HepG2 (cell line): ENCODE measurements around the gene HSPB6. TPM values are rescaled to one million over a fixed set of nuclear protein-coding genes. Genes with fewer than 3 reads are reported as not detected.
A peak's percentile ranks its signal among the peaks of the same experiment; 100 is the strongest.

ENCODE experiments used
- IRX3 ChIP-seq: sonication (generic); formaldehyde crosslinking; IDR thresholded peaks from 2 replicates; pipeline ENCODE4 v1.8.1; 2023; ENCODE audit warnings: mild to moderate bottlenecking, low read depth, missing genetic modification reagents, borderline replicate concordance
- RFX3 ChIP-seq: IDR thresholded peaks from 2 replicates; pipeline ENCODE4 v1.6.1; 2016; ENCODE audit warnings: missing biosample characterization, missing genetic modification reagents
- ZFP36L1 ChIP-seq: sonication (generic); formaldehyde crosslinking; IDR thresholded peaks from 2 replicates; pipeline ENCODE4 v1.8.0; 2022; ENCODE audit warnings: mild to moderate bottlenecking, missing genetic modification reagents, moderate library complexity
- ZNF614 ChIP-seq: IDR thresholded peaks from 2 replicates; pipeline ENCODE4 v1.6.1; 2018; ENCODE audit warnings: missing biosample characterization, missing genetic modification reagents, inconsistent platforms, borderline replicate concordance
- ZNF737 ChIP-seq: sonication (generic); formaldehyde crosslinking; IDR thresholded peaks from 2 replicates; pipeline ENCODE4 v1.5.0; 2020; ENCODE audit warnings: missing genetic modification reagents, mild to moderate bottlenecking, borderline replicate concordance
- ZNF746 ChIP-seq: sonication (generic); formaldehyde crosslinking; IDR thresholded peaks from 2 replicates; pipeline ENCODE4 v1.8.0; 2022; ENCODE audit warnings: mild to moderate bottlenecking, missing genetic modification reagents
- ZSCAN30 ChIP-seq: sonication (generic); formaldehyde crosslinking; IDR thresholded peaks from 2 replicates; pipeline ENCODE4 v1.5.0; 2020; ENCODE audit warnings: mild to moderate bottlenecking, missing genetic modification reagents
- polyA plus RNA-seq, 8 experiments: library from polyadenylated mRNA; depleted of rRNA in 3 of 8; stranded (reverse) in 7 of 8; unstranded in 1 of 8; fragments of >200 nt; fragmentation: Illumina TruSeq in 4 of 8; extraction: Trizol in 4 of 8; gene quantifications; 2 replicates each; pipeline versions ENCODE4 v1.2.1 to v1.2.3, GENCODE V29; 2011 to 2016; ENCODE audit warnings: low read depth in 4 of 8, missing spikeins in 1 of 8, mixed read lengths in 1 of 8; ENCODE audit not compliant: insufficient read depth in 1 of 8
- total RNA-seq, 5 experiments: library from RNA; depleted of rRNA; stranded (reverse); fragments of >200 nt; fragmentation: Illumina TruSeq; extraction: Trizol; gene quantifications; 2 replicates each; pipeline ENCODE4 v1.2.3, GENCODE V29; 2016; ENCODE audit warnings: low read depth in 1 of 5
- TF ChIP-seq, protein P1 (sequence below): sonication (generic); formaldehyde crosslinking; conservative IDR thresholded peaks from 2 replicates; pipeline ENCODE4 v1.8.0; 2022; ENCODE audit warnings: missing genetic modification reagents
- TF ChIP-seq, protein P2 (sequence below): sonication (generic); formaldehyde crosslinking; IDR thresholded peaks from 2 replicates; pipeline ENCODE4 v1.5.0; 2020; ENCODE audit warnings: mild to moderate bottlenecking, missing genetic modification reagents
- TF ChIP-seq, protein P3 (sequence below): IDR thresholded peaks from 2 replicates; pipeline ENCODE4 v1.6.1; 2012; ENCODE audit warnings: low read length, improper control_type of control experiment
- TF ChIP-seq, protein P4 (sequence below): sonication (generic); formaldehyde crosslinking; IDR thresholded peaks from 2 replicates; pipeline ENCODE4 v1.4.0; 2020; ENCODE audit warnings: missing genetic modification reagents, borderline replicate concordance
- TF ChIP-seq, protein P5 (sequence below): sonication (generic); formaldehyde crosslinking; IDR thresholded peaks from 2 replicates; pipeline ENCODE4 v1.5.0; 2020; ENCODE audit warnings: missing genetic modification reagents
- TF ChIP-seq, protein P6 (sequence below): sonication (generic); formaldehyde crosslinking; IDR thresholded peaks from 2 replicates; pipeline ENCODE4 v1.8.1; 2023; ENCODE audit warnings: mild to moderate bottlenecking, inconsistent platforms, moderate library complexity, missing genetic modification reagents, borderline replicate concordance

Gene HSPB6
- total and polyA plus RNA-seq, 2 of the 13 experiments (the other 11 are each of a cell fraction or from before 2014, with no cell fraction given) = 0.18 TPM; not detected in 1

DNA sequence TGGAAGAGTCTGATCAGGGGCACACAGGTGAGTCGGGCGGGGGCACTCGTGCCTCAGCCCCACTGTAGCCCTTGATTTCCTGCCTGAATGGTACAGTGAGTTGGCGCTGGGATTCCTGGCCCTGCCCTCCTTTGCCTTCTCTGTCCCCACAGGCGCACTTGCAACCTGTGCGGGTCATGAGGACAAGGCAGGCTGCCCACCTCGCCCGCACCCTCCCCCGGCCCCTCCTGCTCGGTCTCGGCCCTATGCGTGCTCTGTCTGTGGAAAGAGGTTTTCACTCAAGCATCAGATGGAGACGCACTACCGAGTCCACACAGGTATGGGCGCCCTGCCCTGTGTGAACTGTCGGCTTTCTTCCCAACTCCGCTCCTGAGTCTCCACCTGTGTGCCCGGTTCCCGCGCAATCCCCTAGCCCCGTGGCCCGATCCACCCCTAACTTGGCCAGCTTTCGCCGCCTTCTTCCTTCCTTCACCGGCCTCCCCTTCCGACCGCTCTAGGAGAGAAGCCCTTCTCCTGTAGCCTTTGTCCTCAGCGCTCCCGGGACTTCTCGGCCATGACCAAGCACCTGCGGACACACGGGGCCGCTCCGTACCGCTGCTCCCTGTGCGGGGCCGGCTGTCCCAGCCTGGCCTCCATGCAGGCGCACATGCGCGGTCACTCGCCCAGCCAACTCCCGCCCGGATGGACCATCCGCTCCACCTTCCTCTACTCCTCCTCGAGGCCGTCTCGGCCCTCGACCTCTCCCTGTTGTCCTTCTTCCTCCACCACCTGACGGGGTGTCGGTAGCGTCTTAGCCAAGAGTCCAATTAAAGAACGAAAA, 40.6 kb downstream of the HSPB6 start (continued):
- TF ChIP-seq ZNF746 (no peak), ZNF614 (CRISPR knock-in tag) (no peak; the same call in 1 of the 2 replicates), RFX3 (CRISPR knock-in tag) (no peak), ZFP36L1 (peak; percentile 80; the same call in 1 of the 2 replicates), ZSCAN30 (CRISPR knock-in tag) (no peak), IRX3 (no peak), ZNF737 (CRISPR knock-in tag) (no peak)
- TF ChIP-seq, protein P1, sequence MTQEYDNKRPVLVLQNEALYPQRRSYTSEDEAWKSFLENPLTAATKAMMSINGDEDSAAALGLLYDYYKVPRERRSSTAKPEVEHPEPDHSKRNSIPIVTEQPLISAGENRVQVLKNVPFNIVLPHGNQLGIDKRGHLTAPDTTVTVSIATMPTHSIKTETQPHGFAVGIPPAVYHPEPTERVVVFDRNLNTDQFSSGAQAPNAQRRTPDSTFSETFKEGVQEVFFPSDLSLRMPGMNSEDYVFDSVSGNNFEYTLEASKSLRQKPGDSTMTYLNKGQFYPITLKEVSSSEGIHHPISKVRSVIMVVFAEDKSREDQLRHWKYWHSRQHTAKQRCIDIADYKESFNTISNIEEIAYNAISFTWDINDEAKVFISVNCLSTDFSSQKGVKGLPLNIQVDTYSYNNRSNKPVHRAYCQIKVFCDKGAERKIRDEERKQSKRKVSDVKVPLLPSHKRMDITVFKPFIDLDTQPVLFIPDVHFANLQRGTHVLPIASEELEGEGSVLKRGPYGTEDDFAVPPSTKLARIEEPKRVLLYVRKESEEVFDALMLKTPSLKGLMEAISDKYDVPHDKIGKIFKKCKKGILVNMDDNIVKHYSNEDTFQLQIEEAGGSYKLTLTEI (CRISPR knock-in tag) = no peak
- TF ChIP-seq, protein P2, sequence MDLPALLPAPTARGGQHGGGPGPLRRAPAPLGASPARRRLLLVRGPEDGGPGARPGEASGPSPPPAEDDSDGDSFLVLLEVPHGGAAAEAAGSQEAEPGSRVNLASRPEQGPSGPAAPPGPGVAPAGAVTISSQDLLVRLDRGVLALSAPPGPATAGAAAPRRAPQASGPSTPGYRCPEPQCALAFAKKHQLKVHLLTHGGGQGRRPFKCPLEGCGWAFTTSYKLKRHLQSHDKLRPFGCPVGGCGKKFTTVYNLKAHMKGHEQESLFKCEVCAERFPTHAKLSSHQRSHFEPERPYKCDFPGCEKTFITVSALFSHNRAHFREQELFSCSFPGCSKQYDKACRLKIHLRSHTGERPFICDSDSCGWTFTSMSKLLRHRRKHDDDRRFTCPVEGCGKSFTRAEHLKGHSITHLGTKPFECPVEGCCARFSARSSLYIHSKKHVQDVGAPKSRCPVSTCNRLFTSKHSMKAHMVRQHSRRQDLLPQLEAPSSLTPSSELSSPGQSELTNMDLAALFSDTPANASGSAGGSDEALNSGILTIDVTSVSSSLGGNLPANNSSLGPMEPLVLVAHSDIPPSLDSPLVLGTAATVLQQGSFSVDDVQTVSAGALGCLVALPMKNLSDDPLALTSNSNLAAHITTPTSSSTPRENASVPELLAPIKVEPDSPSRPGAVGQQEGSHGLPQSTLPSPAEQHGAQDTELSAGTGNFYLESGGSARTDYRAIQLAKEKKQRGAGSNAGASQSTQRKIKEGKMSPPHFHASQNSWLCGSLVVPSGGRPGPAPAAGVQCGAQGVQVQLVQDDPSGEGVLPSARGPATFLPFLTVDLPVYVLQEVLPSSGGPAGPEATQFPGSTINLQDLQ = no peak
- TF ChIP-seq, protein P3, sequence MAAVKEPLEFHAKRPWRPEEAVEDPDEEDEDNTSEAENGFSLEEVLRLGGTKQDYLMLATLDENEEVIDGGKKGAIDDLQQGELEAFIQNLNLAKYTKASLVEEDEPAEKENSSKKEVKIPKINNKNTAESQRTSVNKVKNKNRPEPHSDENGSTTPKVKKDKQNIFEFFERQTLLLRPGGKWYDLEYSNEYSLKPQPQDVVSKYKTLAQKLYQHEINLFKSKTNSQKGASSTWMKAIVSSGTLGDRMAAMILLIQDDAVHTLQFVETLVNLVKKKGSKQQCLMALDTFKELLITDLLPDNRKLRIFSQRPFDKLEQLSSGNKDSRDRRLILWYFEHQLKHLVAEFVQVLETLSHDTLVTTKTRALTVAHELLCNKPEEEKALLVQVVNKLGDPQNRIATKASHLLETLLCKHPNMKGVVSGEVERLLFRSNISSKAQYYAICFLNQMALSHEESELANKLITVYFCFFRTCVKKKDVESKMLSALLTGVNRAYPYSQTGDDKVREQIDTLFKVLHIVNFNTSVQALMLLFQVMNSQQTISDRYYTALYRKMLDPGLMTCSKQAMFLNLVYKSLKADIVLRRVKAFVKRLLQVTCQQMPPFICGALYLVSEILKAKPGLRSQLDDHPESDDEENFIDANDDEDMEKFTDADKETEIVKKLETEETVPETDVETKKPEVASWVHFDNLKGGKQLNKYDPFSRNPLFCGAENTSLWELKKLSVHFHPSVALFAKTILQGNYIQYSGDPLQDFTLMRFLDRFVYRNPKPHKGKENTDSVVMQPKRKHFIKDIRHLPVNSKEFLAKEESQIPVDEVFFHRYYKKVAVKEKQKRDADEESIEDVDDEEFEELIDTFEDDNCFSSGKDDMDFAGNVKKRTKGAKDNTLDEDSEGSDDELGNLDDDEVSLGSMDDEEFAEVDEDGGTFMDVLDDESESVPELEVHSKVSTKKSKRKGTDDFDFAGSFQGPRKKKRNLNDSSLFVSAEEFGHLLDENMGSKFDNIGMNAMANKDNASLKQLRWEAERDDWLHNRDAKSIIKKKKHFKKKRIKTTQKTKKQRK = no peak
- TF ChIP-seq, protein P4, sequence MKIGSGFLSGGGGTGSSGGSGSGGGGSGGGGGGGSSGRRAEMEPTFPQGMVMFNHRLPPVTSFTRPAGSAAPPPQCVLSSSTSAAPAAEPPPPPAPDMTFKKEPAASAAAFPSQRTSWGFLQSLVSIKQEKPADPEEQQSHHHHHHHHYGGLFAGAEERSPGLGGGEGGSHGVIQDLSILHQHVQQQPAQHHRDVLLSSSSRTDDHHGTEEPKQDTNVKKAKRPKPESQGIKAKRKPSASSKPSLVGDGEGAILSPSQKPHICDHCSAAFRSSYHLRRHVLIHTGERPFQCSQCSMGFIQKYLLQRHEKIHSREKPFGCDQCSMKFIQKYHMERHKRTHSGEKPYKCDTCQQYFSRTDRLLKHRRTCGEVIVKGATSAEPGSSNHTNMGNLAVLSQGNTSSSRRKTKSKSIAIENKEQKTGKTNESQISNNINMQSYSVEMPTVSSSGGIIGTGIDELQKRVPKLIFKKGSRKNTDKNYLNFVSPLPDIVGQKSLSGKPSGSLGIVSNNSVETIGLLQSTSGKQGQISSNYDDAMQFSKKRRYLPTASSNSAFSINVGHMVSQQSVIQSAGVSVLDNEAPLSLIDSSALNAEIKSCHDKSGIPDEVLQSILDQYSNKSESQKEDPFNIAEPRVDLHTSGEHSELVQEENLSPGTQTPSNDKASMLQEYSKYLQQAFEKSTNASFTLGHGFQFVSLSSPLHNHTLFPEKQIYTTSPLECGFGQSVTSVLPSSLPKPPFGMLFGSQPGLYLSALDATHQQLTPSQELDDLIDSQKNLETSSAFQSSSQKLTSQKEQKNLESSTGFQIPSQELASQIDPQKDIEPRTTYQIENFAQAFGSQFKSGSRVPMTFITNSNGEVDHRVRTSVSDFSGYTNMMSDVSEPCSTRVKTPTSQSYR (CRISPR knock-in tag) = no peak
- TF ChIP-seq, protein P5, sequence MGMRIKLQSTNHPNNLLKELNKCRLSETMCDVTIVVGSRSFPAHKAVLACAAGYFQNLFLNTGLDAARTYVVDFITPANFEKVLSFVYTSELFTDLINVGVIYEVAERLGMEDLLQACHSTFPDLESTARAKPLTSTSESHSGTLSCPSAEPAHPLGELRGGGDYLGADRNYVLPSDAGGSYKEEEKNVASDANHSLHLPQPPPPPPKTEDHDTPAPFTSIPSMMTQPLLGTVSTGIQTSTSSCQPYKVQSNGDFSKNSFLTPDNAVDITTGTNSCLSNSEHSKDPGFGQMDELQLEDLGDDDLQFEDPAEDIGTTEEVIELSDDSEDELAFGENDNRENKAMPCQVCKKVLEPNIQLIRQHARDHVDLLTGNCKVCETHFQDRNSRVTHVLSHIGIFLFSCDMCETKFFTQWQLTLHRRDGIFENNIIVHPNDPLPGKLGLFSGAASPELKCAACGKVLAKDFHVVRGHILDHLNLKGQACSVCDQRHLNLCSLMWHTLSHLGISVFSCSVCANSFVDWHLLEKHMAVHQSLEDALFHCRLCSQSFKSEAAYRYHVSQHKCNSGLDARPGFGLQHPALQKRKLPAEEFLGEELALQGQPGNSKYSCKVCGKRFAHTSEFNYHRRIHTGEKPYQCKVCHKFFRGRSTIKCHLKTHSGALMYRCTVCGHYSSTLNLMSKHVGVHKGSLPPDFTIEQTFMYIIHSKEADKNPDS (CRISPR knock-in tag) = no peak
- TF ChIP-seq, protein P6, sequence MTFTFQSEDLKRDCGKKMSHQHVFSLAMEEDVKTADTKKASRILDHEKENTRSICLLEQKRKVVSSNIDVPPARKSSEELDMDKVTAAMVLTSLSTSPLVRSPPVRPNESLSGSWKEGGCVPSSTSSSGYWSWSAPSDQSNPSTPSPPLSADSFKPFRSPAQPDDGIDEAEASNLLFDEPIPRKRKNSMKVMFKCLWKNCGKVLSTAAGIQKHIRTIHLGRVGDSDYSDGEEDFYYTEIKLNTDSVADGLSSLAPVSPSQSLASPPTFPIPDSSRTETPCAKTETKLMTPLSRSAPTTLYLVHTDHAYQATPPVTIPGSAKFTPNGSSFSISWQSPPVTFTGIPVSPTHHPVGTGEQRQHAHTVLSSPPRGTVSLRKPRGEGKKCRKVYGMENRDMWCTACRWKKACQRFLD (CRISPR knock-in tag) = no peak
